HG03025 (cell line): ENCODE results near the gene CNTN2.

Experiments used
- ATAC-seq: cut with Tn5 transposase; IDR thresholded peaks from one replicate; pipeline ENCODE4 v1.9.1; 2021; ENCODE audit warnings: mild to moderate bottlenecking, moderate library complexity; ENCODE audit not compliant: unreplicated experiment, low FRiP score

CNTN2 gene

DNA sequence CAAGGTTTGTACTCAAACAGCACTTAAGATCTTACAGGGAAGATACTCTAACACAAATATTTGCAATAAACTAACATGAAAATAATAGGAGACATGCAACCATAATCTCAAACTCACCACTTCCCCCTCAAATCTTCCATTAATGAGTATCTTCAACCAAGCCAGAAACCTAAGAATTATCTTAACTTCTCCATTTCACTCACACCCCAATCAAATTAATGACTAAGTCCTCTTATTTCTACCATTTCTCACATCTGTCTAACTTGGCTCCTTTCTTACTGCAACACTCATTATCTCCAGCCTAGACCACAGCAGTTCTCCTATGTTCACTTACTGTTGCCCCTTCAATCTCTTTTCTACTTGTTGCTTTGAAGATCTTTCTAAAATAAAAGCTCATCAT is 68.3 kb downstream of the CNTN2 start:
- ATAC-seq: no peak

DNA sequence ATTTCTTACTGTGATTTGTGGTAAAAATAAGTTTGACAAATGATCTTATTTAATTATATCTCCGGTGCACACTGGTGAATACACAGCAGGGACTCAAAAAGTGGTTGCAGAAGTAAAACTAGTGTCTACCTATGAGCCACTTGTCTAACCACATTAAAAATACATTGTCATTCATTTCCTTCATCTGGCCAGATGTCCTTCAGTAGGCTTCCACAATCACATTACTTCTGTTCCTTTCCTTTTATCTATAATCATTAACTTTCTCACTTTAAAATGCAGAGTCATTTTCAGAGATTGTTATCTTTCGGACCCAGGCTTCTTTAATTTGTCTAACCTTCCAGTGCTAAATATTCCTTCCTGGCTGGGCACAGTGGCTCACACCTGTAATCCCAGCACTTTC is 75.7 kb downstream of the CNTN2 start:
- ATAC-seq: no peak

DNA sequence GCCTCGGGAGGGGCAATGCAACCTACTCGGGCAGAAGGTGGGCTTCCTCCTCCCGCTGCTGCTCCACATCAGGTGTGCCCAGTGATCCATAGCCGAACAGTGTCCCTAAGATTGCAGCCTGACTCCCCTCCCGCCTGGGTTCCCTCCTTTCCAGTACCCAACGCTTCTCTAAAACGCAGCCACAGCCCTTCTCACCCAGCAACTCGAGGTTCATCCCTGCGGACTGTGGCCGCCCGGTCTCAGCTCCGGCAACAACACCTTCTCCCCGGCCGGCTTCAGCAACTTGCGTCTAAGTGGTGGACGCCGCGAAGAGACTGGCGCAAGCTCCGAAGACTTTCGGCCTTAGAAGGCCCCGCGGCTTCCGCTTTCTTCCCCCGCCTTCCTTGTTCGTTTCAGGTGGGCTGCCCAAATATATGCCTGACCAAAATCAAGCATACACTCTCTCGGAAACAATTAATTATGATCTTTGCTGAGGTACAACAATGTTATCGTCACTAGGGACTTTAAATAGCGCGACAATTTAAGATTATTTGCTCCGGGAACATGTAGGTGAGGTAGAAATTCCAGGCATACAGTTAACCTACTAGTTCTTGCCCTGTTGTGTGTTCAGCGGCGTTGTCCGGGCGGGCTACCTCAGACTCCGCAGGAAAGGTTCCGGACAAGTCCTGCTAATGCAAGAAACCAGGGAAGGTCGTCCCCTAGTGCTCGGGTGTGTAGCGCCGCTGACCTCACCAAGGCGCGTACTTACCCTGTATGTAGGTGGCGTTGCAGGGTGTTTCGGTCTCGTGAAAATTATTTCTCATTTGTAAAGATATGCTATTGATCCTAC is 78.9 kb downstream of the CNTN2 start, which contains the start of gene RBBP5:
Gene RBBP5 (minus strand): TSS at position 319 of the 829 bp plus-strand sequence. CDS start 105 bp downstream, at position 214.
- peak; percentile 80 for ATAC-seq

DNA sequence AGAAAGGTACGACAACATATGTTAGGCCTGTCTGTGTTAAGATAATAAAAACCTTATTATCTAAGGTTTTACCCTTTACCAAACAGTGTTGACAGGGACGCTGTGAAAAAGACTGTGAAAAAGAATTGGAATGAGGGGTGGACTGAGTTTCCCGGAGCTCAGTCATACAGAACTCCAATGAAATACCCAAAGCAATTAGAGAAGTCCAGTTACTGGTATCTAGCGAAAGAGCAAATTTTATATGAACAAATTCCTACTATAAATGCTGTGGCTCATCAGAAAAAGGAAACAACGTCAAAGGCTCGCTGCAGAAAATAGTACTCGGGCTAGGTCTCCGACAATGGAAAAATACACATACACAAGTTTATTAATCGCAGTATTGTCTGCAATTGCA is 79.5 kb downstream of the CNTN2 start:
- ATAC-seq: peak; percentile 11

DNA sequence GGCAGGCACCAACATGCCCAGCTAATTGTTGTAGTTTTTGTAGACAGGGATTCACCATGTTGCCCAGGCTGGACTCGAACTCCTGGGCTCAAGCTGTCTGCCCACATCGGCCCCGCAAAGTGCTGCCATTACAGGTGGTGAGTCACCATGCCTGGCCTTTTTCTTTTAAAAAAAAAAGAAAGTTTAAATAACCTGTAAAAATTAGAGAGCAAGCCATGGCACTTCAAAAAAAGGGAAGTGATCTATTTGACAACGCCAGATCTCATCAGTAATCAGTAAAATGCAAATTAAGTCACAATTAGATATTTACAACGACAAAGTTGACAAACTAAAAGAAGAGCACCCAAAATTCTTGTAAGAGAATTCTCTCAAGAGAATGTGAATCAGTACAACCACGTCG is 81.7 kb downstream of the CNTN2 start:
- no peak for ATAC-seq

DNA sequence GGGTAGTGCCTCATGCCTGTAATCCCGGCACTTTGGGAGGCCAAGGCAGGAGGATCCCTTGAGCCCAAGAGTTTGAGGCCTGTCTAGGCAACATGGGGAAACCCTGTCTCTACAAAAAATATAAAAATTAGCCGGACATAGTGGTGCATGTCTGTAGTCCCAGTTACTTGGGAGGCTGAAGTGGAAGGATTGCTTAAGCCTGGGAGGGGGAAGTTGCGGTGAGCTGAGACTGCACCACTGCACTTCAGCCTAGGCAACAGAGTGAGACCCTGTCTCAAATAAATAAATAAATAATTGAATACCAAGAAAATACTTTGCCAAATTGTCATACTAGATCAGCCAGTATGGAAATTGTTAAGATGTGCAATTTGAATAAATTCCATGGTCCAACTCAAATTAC is 84.6 kb downstream of the CNTN2 start:
- ATAC-seq: no peak
